A549 (cell line): Measurements from ENCODE around the gene PHC2. TPM values are rescaled to one million over a fixed set of nuclear protein-coding genes. Genes with fewer than 3 reads are reported as not detected.

Experiments
- ATAC-seq, 2 experiments: fragments of 200-7000 bp in 1 of 2; fragments of >200 bp in 1 of 2; cut with Nextera tagmentation in 1 of 2; cut with Tn5 transposase in 1 of 2; 3 replicates each; pipeline versions ENCODE4 v1.8.0 to v1.9.1; 2018 to 2020; ENCODE audit warnings: mild to moderate bottlenecking in 1 of 2, moderate library complexity in 1 of 2
- CTCF ChIA-PET: fragments of 300-600 bp; sonication (Branson Sonifier 250); formaldehyde crosslinking; extraction: SDS; loops from one replicate; lab custom pipeline; 2021; ENCODE audit warnings: antibody characterized with exemption, inconsistent platforms; lab: Yijun Ruan, JAX
- POLR2A ChIA-PET: fragments of 350-600 bp; formaldehyde crosslinking; extraction: SDS; loops from one replicate; lab custom pipeline; 2021; ENCODE audit warnings: antibody characterized with exemption, inconsistent platforms; lab: Yijun Ruan, JAX
- DNase-seq, 2 experiments: peaks; one replicate each; pipeline versions ENCODE4 v3.0.0 to v3.0.0-alpha.2; 2011 to 2016; ENCODE audit warnings: low read depth in 1 of 2, low spot score in 1 of 2
- FAIRE-seq: peaks from 2 replicates; lab custom pipeline; 2011; peaks lifted over from hg19 to GRCh38; lab: Jason Lieb, UNC
- H3K27ac ChIP-seq, 2 experiments: fragments of >200 bp; sonication (Bioruptor Twin); formaldehyde crosslinking; 3 replicates each; pipeline ENCODE4 v1.5.1; 2016 to 2017
- H3K4me1 ChIP-seq: fragments of >200 bp; sonication (Bioruptor Twin); formaldehyde crosslinking; 3 replicates; pipeline ENCODE4 v1.6.1; 2016
- H3K4me2 ChIP-seq: fragments of >200 bp; sonication (Bioruptor Twin); formaldehyde crosslinking; 3 replicates; pipeline ENCODE4 v1.6.1; 2016
- H3K4me3 ChIP-seq: fragments of >200 bp; sonication (Bioruptor Twin); formaldehyde crosslinking; 3 replicates; pipeline ENCODE4 v1.5.1; 2016
- H3K9me3 ChIP-seq: fragments of >200 bp; sonication (Bioruptor Twin); formaldehyde crosslinking; 3 replicates; pipeline ENCODE4 v1.6.1; 2016
- CBX8 ChIP-seq: fragments of 200-600 bp; sonication (generic); IDR thresholded peaks from 2 replicates; pipeline ENCODE4 v1.6.1; 2016
- EHMT2 ChIP-seq: fragments of 200-600 bp; sonication (generic); IDR thresholded peaks from 2 replicates; pipeline ENCODE4 v1.6.1; 2016; ENCODE audit warnings: antibody characterized with exemption, low read depth, mild to moderate bottlenecking, moderate library complexity
- FOXS1 ChIP-seq: fragments of 250-450 bp; sonication (Bioruptor Pico); IDR thresholded peaks from 2 replicates; pipeline ENCODE4 v1.5.0; 2020; ENCODE audit warnings: mild to moderate bottlenecking, moderate library complexity
- HEYL ChIP-seq: fragments of 250-450 bp; sonication (Bioruptor Pico); IDR thresholded peaks from 2 replicates; pipeline ENCODE4 v1.8.0; 2021; ENCODE audit warnings: mild to moderate bottlenecking, moderate library complexity
- HMGXB4 ChIP-seq: fragments of 250-450 bp; sonication (Bioruptor Pico); IDR thresholded peaks from 2 replicates; pipeline ENCODE4 v1.5.0; 2021; ENCODE audit warnings: mild to moderate bottlenecking, moderate library complexity, borderline replicate concordance
- MAFK ChIP-seq: fragments of 450-650 bp; IDR thresholded peaks from 2 replicates; pipeline ENCODE4 v1.6.1; 2014; ENCODE audit not compliant: partially characterized antibody
- NR3C1 ChIP-seq: fragments of >200 bp; sonication (Bioruptor Twin); formaldehyde crosslinking; IDR thresholded peaks from 3 replicates; pipeline ENCODE4 v1.6.1; 2017
- PHF8 ChIP-seq: fragments of 200-600 bp; sonication (generic); IDR thresholded peaks from 2 replicates; pipeline ENCODE4 v1.6.1; 2016; ENCODE audit warnings: low read depth, mild to moderate bottlenecking, antibody characterized with exemption, moderate library complexity, borderline replicate concordance
- POLR2A ChIP-seq: IDR thresholded peaks from 2 replicates; pipeline ENCODE4 v1.6.1; 2012; ENCODE audit warnings: mild to moderate bottlenecking, low read length
- RARB ChIP-seq: fragments of 250-450 bp; sonication (Bioruptor Pico); IDR thresholded peaks from 2 replicates; pipeline ENCODE4 v1.8.0; 2021; ENCODE audit warnings: mild to moderate bottlenecking, moderate library complexity
- RCOR1 ChIP-seq: fragments of 150-350 bp; IDR thresholded peaks from 2 replicates; pipeline ENCODE4 v1.6.1; 2014; ENCODE audit warnings: antibody characterized with exemption, low read length, low read depth
- REST ChIP-seq: fragments of 200-600 bp; sonication (generic); IDR thresholded peaks from 2 replicates; pipeline ENCODE4 v1.6.1; 2016; ENCODE audit warnings: antibody characterized with exemption, mild to moderate bottlenecking, moderate library complexity
- RNF2 ChIP-seq: fragments of 200-600 bp; sonication (generic); IDR thresholded peaks from 2 replicates; pipeline ENCODE4 v1.6.1; 2016; ENCODE audit warnings: low read depth, mild to moderate bottlenecking, antibody characterized with exemption, moderate library complexity, borderline replicate concordance
- ZSCAN20 ChIP-seq: fragments of 250-450 bp; sonication (Bioruptor Pico); IDR thresholded peaks from 2 replicates; pipeline ENCODE4 v1.8.0; 2022; ENCODE audit warnings: mild to moderate bottlenecking, moderate library complexity
- WGBS: methylation state at CpG from one replicate; pipeline ENCODE4 v1.1.6; 2017; ENCODE audit errors: missing lambda C conversion rate; 5-methylcytosine and 5-hydroxymethylcytosine counted together
- polyA plus RNA-seq, 4 experiments: library from polyadenylated mRNA; depleted of rRNA in 3 of 4; stranded (reverse); fragments of >200 nt; fragmentation: RNase III in 1 of 4; extraction: RNeasy Plus Mini Kit Qiagen cat#74134 plus additional on column Dnase treatment in 1 of 4; gene quantifications; 2 replicates in 3 of 4; 3 replicates in 1 of 4; pipeline ENCODE4 v1.2.3, GENCODE V29; 2011 to 2017
- TF ChIP-seq, protein P1 (sequence below): fragments of >200 bp; sonication (Bioruptor Twin); formaldehyde crosslinking; IDR thresholded peaks from 3 replicates; pipeline ENCODE4 v1.5.1; 2016
- TF ChIP-seq, protein P2 (sequence below): fragments of >200 bp; sonication (Bioruptor Twin); formaldehyde crosslinking; IDR thresholded peaks from 2 replicates; pipeline ENCODE4 v1.6.1; 2016
- TF ChIP-seq, protein P3 (sequence below): fragments of 150-350 bp; IDR thresholded peaks from 2 replicates; pipeline ENCODE4 v1.6.1; 2014; ENCODE audit warnings: low read depth, mild to moderate bottlenecking, low read length
- TF ChIP-seq, protein P4 (sequence below): fragments of >200 bp; sonication (Bioruptor Twin); formaldehyde crosslinking; IDR thresholded peaks from 3 replicates; pipeline ENCODE4 v1.6.1; 2016

Gene PHC2
- polyA plus RNA-seq, 2 of the 4 experiments (the other 2 are of a cell fraction) = 29.9 to 33.2 TPM

GRCh38 chr1:33372677-33373076 lies 58.2 kb downstream of the PHC2 start:
- Histone ChIP-seq H3K4me2 (no peak overlapping the region), H3K27ac (no peak overlapping the region), H3K9me3 (no peaks in the 10 kb centered on the region), H3K4me1 (no peaks in the 10 kb centered on the region), H3K4me3 (no peak overlapping the region)
- TF ChIP-seq CBX8 (no peak), RNF2 (no peak), RARB (CRISPR knock-in tag) (no peak), PHF8 (no peak), REST (no peak), NR3C1 (no peak), POLR2A (no peak), ZSCAN20 (no peak), EHMT2 (no peak), HEYL (no peak), RCOR1 (no peak), FOXS1 (no peak), MAFK (no peak), HMGXB4 (no peak)
- TF ChIP-seq, protein P1, sequence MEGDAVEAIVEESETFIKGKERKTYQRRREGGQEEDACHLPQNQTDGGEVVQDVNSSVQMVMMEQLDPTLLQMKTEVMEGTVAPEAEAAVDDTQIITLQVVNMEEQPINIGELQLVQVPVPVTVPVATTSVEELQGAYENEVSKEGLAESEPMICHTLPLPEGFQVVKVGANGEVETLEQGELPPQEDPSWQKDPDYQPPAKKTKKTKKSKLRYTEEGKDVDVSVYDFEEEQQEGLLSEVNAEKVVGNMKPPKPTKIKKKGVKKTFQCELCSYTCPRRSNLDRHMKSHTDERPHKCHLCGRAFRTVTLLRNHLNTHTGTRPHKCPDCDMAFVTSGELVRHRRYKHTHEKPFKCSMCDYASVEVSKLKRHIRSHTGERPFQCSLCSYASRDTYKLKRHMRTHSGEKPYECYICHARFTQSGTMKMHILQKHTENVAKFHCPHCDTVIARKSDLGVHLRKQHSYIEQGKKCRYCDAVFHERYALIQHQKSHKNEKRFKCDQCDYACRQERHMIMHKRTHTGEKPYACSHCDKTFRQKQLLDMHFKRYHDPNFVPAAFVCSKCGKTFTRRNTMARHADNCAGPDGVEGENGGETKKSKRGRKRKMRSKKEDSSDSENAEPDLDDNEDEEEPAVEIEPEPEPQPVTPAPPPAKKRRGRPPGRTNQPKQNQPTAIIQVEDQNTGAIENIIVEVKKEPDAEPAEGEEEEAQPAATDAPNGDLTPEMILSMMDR = no peak
- TF ChIP-seq, protein P2, sequence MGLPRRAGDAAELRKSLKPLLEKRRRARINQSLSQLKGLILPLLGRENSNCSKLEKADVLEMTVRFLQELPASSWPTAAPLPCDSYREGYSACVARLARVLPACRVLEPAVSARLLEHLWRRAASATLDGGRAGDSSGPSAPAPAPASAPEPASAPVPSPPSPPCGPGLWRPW = no peak
- TF ChIP-seq, protein P3, sequence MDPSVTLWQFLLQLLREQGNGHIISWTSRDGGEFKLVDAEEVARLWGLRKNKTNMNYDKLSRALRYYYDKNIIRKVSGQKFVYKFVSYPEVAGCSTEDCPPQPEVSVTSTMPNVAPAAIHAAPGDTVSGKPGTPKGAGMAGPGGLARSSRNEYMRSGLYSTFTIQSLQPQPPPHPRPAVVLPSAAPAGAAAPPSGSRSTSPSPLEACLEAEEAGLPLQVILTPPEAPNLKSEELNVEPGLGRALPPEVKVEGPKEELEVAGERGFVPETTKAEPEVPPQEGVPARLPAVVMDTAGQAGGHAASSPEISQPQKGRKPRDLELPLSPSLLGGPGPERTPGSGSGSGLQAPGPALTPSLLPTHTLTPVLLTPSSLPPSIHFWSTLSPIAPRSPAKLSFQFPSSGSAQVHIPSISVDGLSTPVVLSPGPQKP = no peak
- TF ChIP-seq, protein P4, sequence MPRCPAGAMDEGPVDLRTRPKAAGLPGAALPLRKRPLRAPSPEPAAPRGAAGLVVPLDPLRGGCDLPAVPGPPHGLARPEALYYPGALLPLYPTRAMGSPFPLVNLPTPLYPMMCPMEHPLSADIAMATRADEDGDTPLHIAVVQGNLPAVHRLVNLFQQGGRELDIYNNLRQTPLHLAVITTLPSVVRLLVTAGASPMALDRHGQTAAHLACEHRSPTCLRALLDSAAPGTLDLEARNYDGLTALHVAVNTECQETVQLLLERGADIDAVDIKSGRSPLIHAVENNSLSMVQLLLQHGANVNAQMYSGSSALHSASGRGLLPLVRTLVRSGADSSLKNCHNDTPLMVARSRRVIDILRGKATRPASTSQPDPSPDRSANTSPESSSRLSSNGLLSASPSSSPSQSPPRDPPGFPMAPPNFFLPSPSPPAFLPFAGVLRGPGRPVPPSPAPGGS = no peak
- no peak for FAIRE-seq
- WGBS = 79% methylated on average over 4 of the region's 4 CpGs
- POLR2A ChIA-PET = no interaction called here
- no peak for ATAC-seq
- DNase-seq = no peak
- CTCF ChIA-PET = interaction anchor here (1.0 to 13.0 kb wide), 3 partner anchors 77 to 240 kb away, joined by 3 to 162 read pairs (median 3); no protein-coding TSS in a partner anchor
